GM10266 (cell line): Measurements from ENCODE around the gene SLC7A14.

Experiments
- DNase-seq: peaks from one replicate; pipeline ENCODE4 v3.0.0; 2012; ENCODE audit errors: extremely low spot score
- CTCF ChIP-seq: IDR thresholded peaks from 2 replicates; pipeline ENCODE4 v1.5.1; 2012; ENCODE audit warnings: mild to moderate bottlenecking, low read depth; ENCODE audit not compliant: control insufficient read depth, insufficient read depth; ENCODE audit errors: missing control alignments

The SLC7A14 gene

GRCh38 chr3:170524073-170524472, 61.8 kb downstream of the SLC7A14 start:
- no peak for DNase-seq
- no peak for TF ChIP-seq CTCF

DNA sequence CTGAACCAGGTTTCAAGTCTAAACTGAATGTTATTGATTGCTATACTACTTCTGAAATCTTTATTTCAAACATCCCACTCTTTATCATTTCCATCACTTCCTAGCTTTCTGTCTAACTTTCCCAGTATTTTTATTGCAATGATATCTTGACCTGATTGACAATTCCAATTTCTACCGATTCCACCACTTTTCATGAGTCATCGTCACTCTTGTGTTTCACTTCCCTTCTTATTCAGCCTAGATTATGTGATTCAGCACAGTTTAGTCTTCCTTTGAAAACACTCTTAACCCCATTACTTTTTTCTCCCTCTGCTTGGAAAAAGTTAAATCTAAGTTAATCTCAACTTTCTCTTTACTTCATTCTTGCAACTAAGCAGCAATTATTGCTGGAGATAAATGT, 62.6 kb downstream of the SLC7A14 start:
- no peak for TF ChIP-seq CTCF
- no peak for DNase-seq

GRCh38 chr3:170522201-170522600, 63.7 kb downstream of the SLC7A14 start:
- TF ChIP-seq CTCF = no peak
- no peak for DNase-seq

DNA sequence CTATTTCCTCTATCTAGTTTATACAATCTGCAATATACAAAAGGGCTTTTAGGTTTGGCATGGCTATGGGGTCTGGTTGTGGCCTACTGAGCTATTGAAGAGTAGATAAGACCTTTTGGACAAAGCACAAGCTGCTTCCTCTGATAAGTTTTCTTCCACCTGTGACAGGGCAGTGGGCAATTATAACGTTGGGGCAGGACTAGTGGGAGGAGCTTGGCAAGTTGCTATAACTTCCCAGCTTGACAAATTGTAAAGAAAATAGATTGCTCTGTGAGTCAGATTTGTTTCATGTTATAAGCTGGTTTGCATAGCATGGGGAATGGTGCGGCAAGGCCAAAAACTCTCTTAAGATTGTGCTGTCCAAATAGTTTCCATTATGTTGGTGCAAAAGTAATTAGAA, 64.9 kb downstream of the SLC7A14 start:
- DNase-seq = no peak
- no peak for TF ChIP-seq CTCF

DNA sequence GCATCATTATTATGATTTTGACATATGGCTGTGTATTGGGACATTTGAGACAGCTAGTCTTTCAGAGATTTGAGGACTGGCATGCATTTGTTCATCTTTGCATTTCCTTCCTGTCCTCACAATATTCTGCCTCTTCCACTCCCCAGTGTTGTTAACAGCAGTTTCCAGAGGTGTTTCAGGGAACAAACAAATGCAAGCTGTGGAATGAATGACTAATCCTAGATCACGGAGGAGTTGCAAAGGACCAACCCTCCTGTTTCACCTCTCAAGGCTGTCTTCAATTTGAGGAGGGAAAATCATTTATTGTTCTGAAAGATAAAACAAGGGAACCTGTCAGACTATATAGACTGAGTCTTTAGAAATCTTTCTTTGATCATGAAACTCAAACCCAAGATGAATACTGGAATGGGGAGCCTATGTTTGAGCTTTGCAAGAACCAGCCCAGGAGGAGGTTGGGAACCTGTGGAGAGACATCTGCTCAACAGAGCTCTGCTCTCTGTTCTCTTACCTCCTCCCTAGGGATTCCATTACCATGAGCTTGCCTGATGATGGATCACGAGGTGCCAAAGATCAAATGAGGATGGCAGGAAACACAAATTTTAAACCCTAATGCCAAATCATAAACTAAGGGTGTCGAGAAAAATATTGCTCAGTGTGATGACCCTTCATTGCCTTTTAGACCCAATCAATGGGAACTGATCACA, 68.5 kb downstream of the SLC7A14 start:
- no peak for TF ChIP-seq CTCF

GRCh38 chr3:170513642-170514041, 72.2 kb downstream of the SLC7A14 start:
- DNase-seq = no peak
- TF ChIP-seq CTCF = no peak

More for the DNA sequence above, 68.5 kb downstream of the SLC7A14 start:
- DNase-seq = no peak

DNA sequence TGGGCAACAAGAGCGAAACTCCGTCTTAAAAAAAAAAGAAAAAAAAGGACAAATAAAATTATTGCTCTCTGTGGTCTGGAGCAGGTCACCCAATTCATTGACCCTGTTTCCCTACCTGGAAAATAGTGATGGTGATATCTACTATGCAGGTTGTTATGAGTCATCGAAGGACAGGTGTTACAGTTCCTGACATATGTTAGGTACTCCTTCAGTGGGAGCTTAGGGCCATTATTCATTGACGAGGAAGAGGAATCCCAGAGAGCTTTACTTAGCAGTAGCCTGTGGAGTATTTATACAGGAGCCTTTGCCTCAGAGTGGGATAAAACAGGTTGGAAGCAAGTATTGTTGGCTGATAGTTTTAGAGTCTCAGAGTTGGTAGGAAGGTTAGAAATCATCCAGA, 74.5 kb downstream of the SLC7A14 start:
- TF ChIP-seq CTCF = no peak
- no peak for DNase-seq
